ENCODE results near the gene ORAI2.
"Not testable (repeated sequence)": the region's sequence is repeated elsewhere in the genome, so short reads cannot be mapped to it uniquely, and the experiment has no call there.

ORAI2 gene

GRCh38 chr7:102433219-102434038 is at the start of gene ORAI2:
TSS of gene ORAI2 (plus strand) at chr7:102433575. CDS start at chr7:102438957, 5,382 bp downstream.
- peak; percentile 60 for DNase-seq

- DNase-seq: no peak
Measured at GRCh38 chr7:102387064-102387463, 46.3 kb upstream of the ORAI2 start.

GRCh38 chr7:102389810-102390209 is 43.6 kb upstream of the ORAI2 start:
- no peak for DNase-seq

- peak; percentile 70 for DNase-seq
Measured at GRCh38 chr7:102390697-102391484, 42.5 kb upstream of the ORAI2 start.

- DNase-seq: no peak
Measured at GRCh38 chr7:102392330-102392729, 41.0 kb upstream of the ORAI2 start.

GRCh38 chr7:102393467-102393866 is 39.9 kb upstream of the ORAI2 start:
- no peak for DNase-seq

GRCh38 chr7:102395592-102395872 is 37.8 kb upstream of the ORAI2 start:
- no peak for DNase-seq

- peak; percentile 94 for DNase-seq
Measured at GRCh38 chr7:102395873-102396709, 37.3 kb upstream of the ORAI2 start, which contains the start of gene PRKRIP1. TSS of gene PRKRIP1 (plus strand) at chr7:102396363. CDS start at chr7:102396412, 49 bp downstream.

GRCh38 chr7:102396710-102397019 is 36.7 kb upstream of the ORAI2 start:
- DNase-seq: no peak

- DNase-seq: no peak
Measured at GRCh38 chr7:102398543-102398942, 34.8 kb upstream of the ORAI2 start.

- no peak for DNase-seq
Measured at GRCh38 chr7:102400360-102400759, 33.0 kb upstream of the ORAI2 start.

GRCh38 chr7:102403563-102403962 is 29.8 kb upstream of the ORAI2 start:
- no peak for DNase-seq

- peak; percentile 48 for DNase-seq
Measured at GRCh38 chr7:102404005-102404861, 29.1 kb upstream of the ORAI2 start.

GRCh38 chr7:102404862-102405188 is 28.6 kb upstream of the ORAI2 start:
- not testable (repeated sequence) for DNase-seq

- DNase-seq: no peak
Measured at GRCh38 chr7:102407910-102408309, 25.5 kb upstream of the ORAI2 start.

- not testable (repeated sequence) for DNase-seq
Measured at GRCh38 chr7:102408530-102408929, 24.8 kb upstream of the ORAI2 start.

GRCh38 chr7:102409340-102409739 is 24.0 kb upstream of the ORAI2 start:
- no peak for DNase-seq

- DNase-seq: no peak
Measured at GRCh38 chr7:102410123-102410522, 23.3 kb upstream of the ORAI2 start.

- DNase-seq: no peak
Measured at GRCh38 chr7:102410918-102411317, 22.5 kb upstream of the ORAI2 start.

- DNase-seq: no peak
Measured at GRCh38 chr7:102412548-102412947, 20.8 kb upstream of the ORAI2 start.

GRCh38 chr7:102413091-102413490 is 20.3 kb upstream of the ORAI2 start:
- no peak for DNase-seq

- DNase-seq: no peak
Measured at GRCh38 chr7:102413611-102414010, 19.8 kb upstream of the ORAI2 start.

Data from NCI-H1092 treated with DMSO at 0.1 percent for 48 hours (cell line).